SK-N-SH (cell line): Measurements from ENCODE around the gene MAPK8IP1. TPM values are rescaled to one million over a fixed set of nuclear protein-coding genes. Genes with fewer than 3 reads are reported as not detected.

Source experiments
- CTCF ChIA-PET: fragments of 300-600, 350-600 bp; formaldehyde crosslinking; extraction: SDS; loops from one replicate; lab custom pipeline; 2021; lab: Yijun Ruan, JAX
- POLR2A ChIA-PET: fragments of 350-600 bp; sonication (Branson Sonifier 250); formaldehyde crosslinking; extraction: SDS; loops from one replicate; lab custom pipeline; 2020; ENCODE audit warnings: antibody characterized with exemption, inconsistent platforms; lab: Yijun Ruan, JAX
- DNase-seq: peaks from one replicate; pipeline ENCODE4 v3.0.0; 2012
- H2AFZ ChIP-seq: fragments of 200-600 bp; sonication (generic); 2 replicates; pipeline ENCODE4 v1.8.1; 2016; ENCODE audit warnings: antibody characterized with exemption, mild to moderate bottlenecking, low read depth
- H3F3A ChIP-seq: fragments of 200-600 bp; sonication (generic); replicated peaks from 2 replicates; pipeline ENCODE3; 2016; ENCODE audit warnings: antibody characterized with exemption, mild to moderate bottlenecking; ENCODE audit not compliant: insufficient read depth
- H3K27ac ChIP-seq, 2 experiments: fragments of 200-500 bp in 1 of 2; fragments of 200-600 bp in 1 of 2; sonication (Bioruptor generic) in 1 of 2; sonication (generic), shearing (Covaris generic) in 1 of 2; 2 replicates each; pipeline versions ENCODE4 v1.5.1 to v1.6.1; 2014 to 2016; ENCODE audit warnings: low read depth in 2 of 2, inconsistent platforms in 1 of 2, low read length in 1 of 2, mild to moderate bottlenecking in 1 of 2, mixed read lengths in 1 of 2
- H3K27me3 ChIP-seq: fragments of 200-600 bp; sonication (generic), shearing (Covaris generic); 2 replicates; pipeline ENCODE4 v1.6.1; 2016; ENCODE audit warnings: mixed run types; ENCODE audit not compliant: insufficient read depth
- H3K36me3 ChIP-seq, 2 experiments: fragments of 200-500 bp in 1 of 2; fragments of 200-600 bp in 1 of 2; sonication (Bioruptor generic) in 1 of 2; sonication (generic) in 1 of 2; replicated peaks in 1 of 2; 2 replicates each; pipeline versions ENCODE3 to v1.5.1; 2014 to 2016; ENCODE audit warnings: low read length in 1 of 2, mild to moderate bottlenecking in 1 of 2; ENCODE audit not compliant: insufficient read depth in 2 of 2, control insufficient read depth in 1 of 2
- H3K4me1 ChIP-seq, 2 experiments: fragments of 200-500 bp in 1 of 2; fragments of 200-600 bp in 1 of 2; sonication (Bioruptor generic) in 1 of 2; sonication (generic), shearing (Covaris generic) in 1 of 2; 2 replicates each; pipeline versions ENCODE4 v1.5.1 to v1.6.1; 2014 to 2016; ENCODE audit warnings: low read depth in 1 of 2, low read length in 1 of 2, mixed run types in 1 of 2; ENCODE audit not compliant: insufficient read depth in 2 of 2, control insufficient read depth in 1 of 2
- H3K4me2 ChIP-seq: fragments of 200-600 bp; sonication (generic), shearing (Covaris generic); 2 replicates; pipeline ENCODE4 v1.6.1; 2017; ENCODE audit warnings: mixed run types
- H3K4me3 ChIP-seq, 2 experiments: fragments of 200-500 bp in 1 of 2; fragments of 200-600 bp in 1 of 2; sonication (Bioruptor generic) in 1 of 2; sonication (generic), shearing (Covaris generic) in 1 of 2; 2 replicates each; pipeline versions ENCODE4 v1.5.1 to v1.8.1; 2014 to 2016; ENCODE audit warnings: low read depth in 2 of 2, inconsistent platforms in 1 of 2, low read length in 1 of 2, mild to moderate bottlenecking in 1 of 2, mixed read lengths in 1 of 2, moderate library complexity in 1 of 2
- H3K79me2 ChIP-seq: fragments of 200-600 bp; sonication (generic); 2 replicates; pipeline ENCODE4 v1.8.1; 2017; ENCODE audit warnings: mild to moderate bottlenecking; ENCODE audit not compliant: insufficient read depth
- H3K9ac ChIP-seq: fragments of 200-600 bp; sonication (generic); 2 replicates; pipeline ENCODE4 v1.6.1; 2017; ENCODE audit warnings: mixed run types
- H3K9me2 ChIP-seq: fragments of 200-600 bp; sonication (generic); 2 replicates; pipeline ENCODE4 v1.6.1; 2017; ENCODE audit warnings: mixed run types
- H3K9me3 ChIP-seq: fragments of 200-600 bp; sonication (generic); 2 replicates; pipeline ENCODE4 v1.6.1; 2017; ENCODE audit warnings: mixed run types, mild to moderate bottlenecking, moderate library complexity
- H4K20me1 ChIP-seq: fragments of 200-600 bp; sonication (generic); 2 replicates; pipeline ENCODE4 v1.6.1; 2017; ENCODE audit warnings: mild to moderate bottlenecking, mixed run types; ENCODE audit not compliant: insufficient read depth
- ELF1 ChIP-seq: IDR thresholded peaks from 2 replicates; pipeline ENCODE4 v1.4.0; 2012
- FOXJ3 ChIP-seq: sonication (generic); formaldehyde crosslinking; IDR thresholded peaks from 2 replicates; pipeline ENCODE4 v1.5.1; 2020; ENCODE audit warnings: mild to moderate bottlenecking, missing genetic modification reagents
- IRF3 ChIP-seq: fragments of 150-350 bp; IDR thresholded peaks from 2 replicates; pipeline ENCODE4 v1.6.1; 2016; ENCODE audit warnings: mild to moderate bottlenecking, low read depth, low read length
- JUND ChIP-seq: IDR thresholded peaks from 2 replicates; pipeline ENCODE4 v1.4.0; 2012
- MEF2A ChIP-seq: IDR thresholded peaks from 2 replicates; pipeline ENCODE4 v1.4.0; 2012; ENCODE audit warnings: low read depth, borderline replicate concordance
- PBX3 ChIP-seq: IDR thresholded peaks from 2 replicates; pipeline ENCODE4; 2012
- POLR2AphosphoS5 ChIP-seq: IDR thresholded peaks from 2 replicates; pipeline ENCODE4 v1.6.1; 2012; ENCODE audit warnings: low read depth, low read length
- RAD21 ChIP-seq: IDR thresholded peaks from 2 replicates; pipeline ENCODE4 v1.6.1; 2012; ENCODE audit warnings: mild to moderate bottlenecking, low read length
- RXRA ChIP-seq: IDR thresholded peaks from 2 replicates; pipeline ENCODE4 v1.4.0; 2012; ENCODE audit warnings: low read depth, mild to moderate bottlenecking, borderline replicate concordance
- TEAD4 ChIP-seq: IDR thresholded peaks from 2 replicates; pipeline ENCODE4 v1.4.0; 2012; ENCODE audit warnings: mild to moderate bottlenecking, borderline replicate concordance; ENCODE audit not compliant: insufficient read depth
- YY1 ChIP-seq: IDR thresholded peaks from 2 replicates; pipeline ENCODE4 v1.4.0; 2012; ENCODE audit warnings: low read depth, mild to moderate bottlenecking
- WGBS: methylation state at CpG from one replicate; pipeline ENCODE4 v1.1.6; 2017; ENCODE audit warnings: low lambda C conversion rate; 5-methylcytosine and 5-hydroxymethylcytosine counted together
- polyA plus RNA-seq, 3 experiments: library from polyadenylated mRNA; depleted of rRNA; stranded (reverse); fragments of >200 nt; gene quantifications; 2 replicates each; pipeline ENCODE4 v1.2.3, GENCODE V29; 2012
- TF ChIP-seq, protein P1 (sequence below): fragments of 200-600 bp; sonication (generic); IDR thresholded peaks from 2 replicates; pipeline ENCODE4 v1.6.1; 2017; ENCODE audit warnings: antibody characterized with exemption, mild to moderate bottlenecking, moderate library complexity

Gene MAPK8IP1
- polyA plus RNA-seq, 1 of the 3 experiments (the other 2 are of a cell fraction): 12.5 TPM

DNA sequence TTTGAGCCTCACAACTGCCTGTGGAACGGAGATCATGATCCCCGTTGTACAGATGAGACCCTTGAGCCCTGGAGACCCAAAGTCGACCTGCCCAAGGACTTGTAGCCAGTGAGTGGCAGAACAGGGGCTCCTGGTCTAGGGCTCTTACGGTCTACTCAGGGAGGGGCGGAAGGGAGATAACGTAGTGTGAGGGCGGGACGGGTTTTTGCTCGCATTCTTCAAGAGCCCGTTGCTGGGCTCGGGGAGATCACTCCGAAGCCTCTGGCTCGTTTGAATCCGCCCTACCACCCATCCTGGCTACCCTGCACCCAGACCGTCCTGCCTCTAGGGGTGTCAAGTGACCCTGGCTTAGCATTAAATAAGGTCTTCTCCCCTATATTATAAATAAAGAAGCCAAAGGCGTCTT, 37.5 kb upstream of the MAPK8IP1 start:
- peaks cover 54% of the 10 kb centered on the region for H3K79me2 ChIP-seq
- H3K4me3 ChIP-seq: peak overlapping the region; percentile 92 to 97
- H3K27ac ChIP-seq: peak overlapping the region; percentile 23 to 86
- H3K36me3 ChIP-seq: no peaks in the 10 kb centered on the region
- no peaks in the 10 kb centered on the region for H3K27me3 ChIP-seq
- H2AFZ ChIP-seq: peak overlapping the region; percentile 63; the same call in 1 of the 2 replicates
- peaks cover 11 to 20% of the 10 kb centered on the region in 2 experiments for H3K4me1 ChIP-seq
- H3K9ac ChIP-seq: peak overlapping the region; percentile 94
- H3K4me2 ChIP-seq: peak overlapping the region; percentile 92
- no peaks in the 10 kb centered on the region for H3K9me2 ChIP-seq
- no peaks in the 10 kb centered on the region for H3K9me3 ChIP-seq
- peak; percentile 52 for DNase-seq
- no peak for TF ChIP-seq RXRA
- TF ChIP-seq ELF1: no peak
- TF ChIP-seq, protein P1, sequence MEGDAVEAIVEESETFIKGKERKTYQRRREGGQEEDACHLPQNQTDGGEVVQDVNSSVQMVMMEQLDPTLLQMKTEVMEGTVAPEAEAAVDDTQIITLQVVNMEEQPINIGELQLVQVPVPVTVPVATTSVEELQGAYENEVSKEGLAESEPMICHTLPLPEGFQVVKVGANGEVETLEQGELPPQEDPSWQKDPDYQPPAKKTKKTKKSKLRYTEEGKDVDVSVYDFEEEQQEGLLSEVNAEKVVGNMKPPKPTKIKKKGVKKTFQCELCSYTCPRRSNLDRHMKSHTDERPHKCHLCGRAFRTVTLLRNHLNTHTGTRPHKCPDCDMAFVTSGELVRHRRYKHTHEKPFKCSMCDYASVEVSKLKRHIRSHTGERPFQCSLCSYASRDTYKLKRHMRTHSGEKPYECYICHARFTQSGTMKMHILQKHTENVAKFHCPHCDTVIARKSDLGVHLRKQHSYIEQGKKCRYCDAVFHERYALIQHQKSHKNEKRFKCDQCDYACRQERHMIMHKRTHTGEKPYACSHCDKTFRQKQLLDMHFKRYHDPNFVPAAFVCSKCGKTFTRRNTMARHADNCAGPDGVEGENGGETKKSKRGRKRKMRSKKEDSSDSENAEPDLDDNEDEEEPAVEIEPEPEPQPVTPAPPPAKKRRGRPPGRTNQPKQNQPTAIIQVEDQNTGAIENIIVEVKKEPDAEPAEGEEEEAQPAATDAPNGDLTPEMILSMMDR: peak; percentile 38
- TF ChIP-seq POLR2AphosphoS5: no peak
- TF ChIP-seq FOXJ3 (CRISPR knock-in tag): no peak
- no peaks in the 10 kb centered on the region for H3F3A ChIP-seq
- CTCF ChIA-PET: interaction anchor here (0.7 to 1.0 kb wide), 2 partner anchors 12 to 25 kb away, joined by 3 to 5 read pairs; no protein-coding TSS in a partner anchor
- WGBS: 3% methylated on average over 15 of the region's 16 CpGs
- peaks cover 36% of the 10 kb centered on the region for H4K20me1 ChIP-seq
- POLR2A ChIA-PET: interaction anchor here (1.6 kb wide), 1 partner anchor 12 kb away, joined by 5 read pairs; no protein-coding TSS in a partner anchor

GRCh38 chr11:45848654-45849081, 36.8 kb upstream of the MAPK8IP1 start:
- no peak overlapping the region for H3K27ac ChIP-seq
- no peak for DNase-seq
- H3K9me2 ChIP-seq: no peaks in the 10 kb centered on the region
- 79% methylated on average over 8 of the region's 8 CpGs for WGBS
- H3K36me3 ChIP-seq: no peaks in the 10 kb centered on the region
- peaks cover 11 to 20% of the 10 kb centered on the region in 2 experiments for H3K4me1 ChIP-seq
- peaks cover 43% of the 10 kb centered on the region for H4K20me1 ChIP-seq
- peak overlapping the region; percentile 92 for H3K4me2 ChIP-seq
- TF ChIP-seq PBX3: no peak
- no peak for TF ChIP-seq TEAD4
- TF ChIP-seq YY1: no peak
- TF ChIP-seq RAD21: no peak
- no peak for TF ChIP-seq IRF3
- no peak for TF ChIP-seq JUND
- no peak for TF ChIP-seq MEF2A
- TF ChIP-seq, all 33 proteins: peak for 0
- H3F3A ChIP-seq: no peaks in the 10 kb centered on the region
- H3K9ac ChIP-seq: peak overlapping the region; percentile 94; the same call in 1 of the 2 replicates
- H3K4me3 ChIP-seq: peak overlapping the region; percentile 92 to 97; a peak in 3 of 4 replicates
- no peaks in the 10 kb centered on the region for H3K9me3 ChIP-seq
- ChIA-PET CTCF (interaction anchor here (0.7 to 1.0 kb wide), 2 partner anchors 11 to 24 kb away, joined by 3 to 5 read pairs; no protein-coding TSS in a partner anchor), POLR2A (no interaction called here)
- no peak overlapping the region for H2AFZ ChIP-seq
- H3K79me2 ChIP-seq: peaks cover 61% of the 10 kb centered on the region
- no peaks in the 10 kb centered on the region for H3K27me3 ChIP-seq
